Middle frontal gyrus (tissue), 1 donor: ENCODE measurements around the gene PSMB9.
"Not testable (repeated sequence)": the region's sequence is repeated elsewhere in the genome, so short reads cannot be mapped to it uniquely, and the experiment has no call there.

Source experiments
- DNase-seq: peaks from one replicate; pipeline ENCODE4 v3.0.0-alpha.2; 2015; ENCODE audit warnings: low spot score; ENCODE audit errors: extremely low spot score

Gene PSMB9

GRCh38 chr6:32853541-32854375 is at the start of gene PSMB9, which contains the start of gene TAP1:
Gene PSMB9, plus strand, starts transcription at chr6:32854192. Its CDS starts 38 bp downstream, at chr6:32854230.
Gene TAP1, minus strand, starts transcription at chr6:32853704. Its CDS starts 68 bp downstream, at chr6:32853636.
- DNase-seq, result peak; percentile 91

DNA sequence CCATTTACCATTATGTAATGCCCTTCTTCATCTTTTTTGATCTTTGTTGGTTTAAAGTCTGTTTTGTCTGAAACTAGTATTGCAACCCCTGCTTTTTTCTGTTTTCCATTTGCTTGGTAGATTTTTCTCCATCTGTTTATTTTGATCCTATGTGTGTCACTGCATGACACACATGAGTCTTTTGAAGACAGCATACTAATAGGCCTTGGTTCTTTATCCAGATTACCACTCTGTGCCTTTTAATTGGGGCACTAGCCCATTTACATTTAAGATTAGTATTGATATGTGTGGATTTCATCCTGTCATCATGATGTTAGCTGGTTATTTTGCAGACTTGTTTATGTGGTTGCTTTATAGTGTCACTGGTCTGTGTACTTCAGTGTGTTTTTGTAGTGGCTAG is 48.6 kb upstream of the PSMB9 start:
- DNase-seq, result not testable (repeated sequence)

DNA sequence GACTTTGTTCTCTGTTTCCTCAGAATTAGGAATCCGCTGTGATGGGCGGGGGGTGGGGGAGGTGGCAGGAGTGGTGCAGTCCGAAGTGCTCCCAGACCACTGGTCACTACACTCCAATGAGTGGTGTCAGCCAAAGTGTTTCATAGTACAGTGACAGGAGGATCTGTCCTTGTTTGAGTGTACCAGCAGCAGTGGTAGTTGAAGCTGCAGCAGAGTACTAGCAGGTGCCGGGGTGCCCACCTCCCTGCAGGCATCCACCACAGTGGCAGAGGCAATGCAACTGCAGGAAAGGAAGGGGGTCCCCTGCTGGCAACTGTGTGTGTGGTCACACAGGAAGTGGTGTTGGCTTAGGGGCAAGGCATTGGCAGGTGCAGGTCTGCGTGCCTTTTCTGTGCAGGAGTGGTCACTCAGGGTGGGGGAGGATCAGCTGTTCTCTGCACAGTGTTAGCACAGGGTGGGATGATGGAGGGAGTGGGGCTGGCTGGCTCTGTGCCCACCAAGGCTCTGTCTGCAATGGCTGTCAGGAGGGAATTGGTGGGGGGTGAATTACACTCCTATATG is 46.9 kb upstream of the PSMB9 start:
- no peak for DNase-seq

DNA sequence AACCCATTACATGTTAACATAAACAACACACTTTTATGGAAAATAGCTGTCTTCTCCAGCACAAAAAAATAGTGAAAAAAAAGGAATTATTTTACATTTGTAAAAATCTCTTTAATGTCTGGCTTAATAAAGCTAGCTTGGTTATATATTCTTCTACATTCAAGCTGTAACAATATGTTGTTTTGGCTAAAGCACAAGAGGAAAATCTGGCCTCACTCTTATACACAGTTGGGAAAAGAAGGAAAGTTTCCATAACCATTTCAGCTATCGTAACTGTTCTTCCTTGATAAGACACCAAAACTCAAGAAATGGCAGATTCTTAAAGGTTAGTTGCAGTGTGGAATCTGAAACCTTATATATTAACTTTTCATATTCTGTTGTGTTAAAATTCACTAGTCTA is 44.8 kb upstream of the PSMB9 start:
- DNase-seq, result no peak

GRCh38 chr6:32814145-32814544 is 39.8 kb upstream of the PSMB9 start:
- DNase-seq, result no peak

DNA sequence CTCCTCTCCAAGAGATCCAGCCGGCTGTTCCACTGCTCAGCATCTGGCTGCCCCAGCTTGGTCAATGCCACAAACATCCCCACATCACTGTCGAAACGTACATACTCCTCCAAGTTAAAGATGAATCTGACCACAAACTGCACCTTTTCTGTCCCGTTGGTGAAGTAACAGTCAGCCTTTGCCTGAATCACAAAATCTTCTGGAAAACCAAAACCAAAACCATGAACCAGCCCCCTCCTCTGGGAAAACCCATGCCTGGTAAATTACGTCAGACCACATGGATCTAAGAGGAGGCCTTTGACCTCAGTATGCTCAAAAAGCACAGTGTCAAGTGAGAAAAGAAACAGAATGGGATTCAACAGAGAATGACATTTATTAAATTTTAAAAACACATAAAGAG is 38.9 kb upstream of the PSMB9 start:
- no peak for DNase-seq

GRCh38 chr6:32815996-32816395 is 38.0 kb upstream of the PSMB9 start:
- DNase-seq, result no peak

- DNase-seq, result no peak
These were observed 37.2 kb upstream of the PSMB9 start, which contains the start of gene HLA-DOB for GRCh38 chr6:32816746-32817204. Gene HLA-DOB, minus strand, starts transcription at chr6:32817002. Its CDS starts 51 bp downstream, at chr6:32816951.

GRCh38 chr6:32818867-32819266 is 35.1 kb upstream of the PSMB9 start:
- no peak for DNase-seq

GRCh38 chr6:32819729-32820128 is 34.3 kb upstream of the PSMB9 start:
- no peak for DNase-seq

DNA sequence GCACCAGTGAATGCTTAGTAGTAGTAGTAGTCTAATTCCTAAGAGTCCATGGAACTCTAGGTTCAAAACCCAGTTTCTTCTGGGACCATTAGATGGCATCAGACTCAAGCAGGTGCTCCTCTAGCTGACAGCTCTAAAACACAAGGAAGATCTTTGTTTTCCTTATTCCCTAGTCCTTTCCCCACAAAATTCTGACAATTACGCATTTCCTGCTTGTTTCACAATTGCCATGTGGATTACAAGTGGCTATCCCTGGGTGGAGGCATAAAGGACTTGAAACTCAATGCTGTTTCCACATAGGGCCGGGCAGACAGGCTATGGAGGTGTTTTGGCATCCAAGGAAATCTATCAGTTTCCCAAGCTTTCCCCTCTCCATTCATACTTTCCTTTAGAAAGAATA is 28.0 kb upstream of the PSMB9 start:
- no peak for DNase-seq

- no peak for DNase-seq
These were observed 27.0 kb upstream of the PSMB9 start for GRCh38 chr6:32827025-32827424.

GRCh38 chr6:32829495-32829894 is 24.5 kb upstream of the PSMB9 start:
- no peak for DNase-seq

DNA sequence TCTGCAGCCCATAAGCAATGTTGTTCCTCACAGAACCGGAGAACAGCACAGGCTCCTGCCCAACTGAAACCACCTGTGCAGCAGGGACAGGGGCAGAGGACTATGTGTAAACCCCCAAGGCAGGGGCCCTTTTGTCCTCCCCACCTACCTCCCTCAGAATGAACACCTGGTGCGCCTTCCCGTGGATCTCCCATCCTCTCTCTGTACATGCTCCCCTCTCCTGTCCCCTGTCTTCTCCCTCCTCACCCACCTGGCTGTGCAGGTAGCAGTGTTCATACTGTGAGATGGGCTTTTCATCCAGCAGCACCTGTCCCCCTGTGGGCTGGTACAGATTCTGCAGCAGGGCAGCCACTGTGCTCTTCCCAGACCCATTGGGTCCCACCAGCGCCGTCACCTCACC is 24.0 kb upstream of the PSMB9 start:
- no peak for DNase-seq

DNA sequence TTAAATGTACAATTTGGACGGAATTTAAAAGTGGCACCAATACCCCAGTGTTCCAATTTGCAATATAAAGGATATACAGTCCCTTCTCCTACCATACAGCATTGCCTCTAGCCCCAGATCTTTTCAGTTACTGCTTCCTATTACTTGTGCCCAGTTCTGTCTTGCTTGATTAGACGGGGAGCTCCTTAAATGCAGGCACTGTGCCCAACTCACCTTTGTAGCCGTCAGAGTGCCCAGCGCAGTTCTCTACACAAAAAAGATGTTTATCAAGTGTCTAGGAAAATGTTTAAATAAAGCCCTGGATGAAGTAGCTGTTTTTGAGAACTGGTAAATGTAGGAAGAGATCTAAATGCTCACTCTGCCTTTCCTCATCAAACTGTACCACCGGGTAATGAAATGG is 23.1 kb upstream of the PSMB9 start:
- DNase-seq, result no peak

DNA sequence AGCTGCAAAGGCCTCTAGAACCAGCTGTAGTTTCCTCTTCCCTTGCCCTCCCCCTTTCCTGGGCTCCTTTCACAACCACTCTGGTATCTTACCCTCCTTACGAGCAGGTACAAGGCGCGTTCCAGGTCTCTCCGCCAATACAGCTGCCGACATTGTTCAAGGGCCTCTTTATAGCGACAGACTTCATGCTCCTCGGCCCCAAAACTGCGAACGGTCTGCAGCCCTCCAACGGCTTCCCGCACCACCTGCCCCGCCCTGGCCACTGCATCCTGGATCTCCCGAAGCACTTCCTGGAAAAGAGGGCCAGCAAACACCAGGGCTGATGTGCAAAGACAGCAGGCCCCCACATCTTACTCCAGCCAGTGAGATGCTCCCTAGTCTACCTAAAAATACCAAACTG is 21.5 kb upstream of the PSMB9 start:
- DNase-seq, result no peak

GRCh38 chr6:32833664-32834063 is 20.3 kb upstream of the PSMB9 start:
- DNase-seq, result no peak

DNA sequence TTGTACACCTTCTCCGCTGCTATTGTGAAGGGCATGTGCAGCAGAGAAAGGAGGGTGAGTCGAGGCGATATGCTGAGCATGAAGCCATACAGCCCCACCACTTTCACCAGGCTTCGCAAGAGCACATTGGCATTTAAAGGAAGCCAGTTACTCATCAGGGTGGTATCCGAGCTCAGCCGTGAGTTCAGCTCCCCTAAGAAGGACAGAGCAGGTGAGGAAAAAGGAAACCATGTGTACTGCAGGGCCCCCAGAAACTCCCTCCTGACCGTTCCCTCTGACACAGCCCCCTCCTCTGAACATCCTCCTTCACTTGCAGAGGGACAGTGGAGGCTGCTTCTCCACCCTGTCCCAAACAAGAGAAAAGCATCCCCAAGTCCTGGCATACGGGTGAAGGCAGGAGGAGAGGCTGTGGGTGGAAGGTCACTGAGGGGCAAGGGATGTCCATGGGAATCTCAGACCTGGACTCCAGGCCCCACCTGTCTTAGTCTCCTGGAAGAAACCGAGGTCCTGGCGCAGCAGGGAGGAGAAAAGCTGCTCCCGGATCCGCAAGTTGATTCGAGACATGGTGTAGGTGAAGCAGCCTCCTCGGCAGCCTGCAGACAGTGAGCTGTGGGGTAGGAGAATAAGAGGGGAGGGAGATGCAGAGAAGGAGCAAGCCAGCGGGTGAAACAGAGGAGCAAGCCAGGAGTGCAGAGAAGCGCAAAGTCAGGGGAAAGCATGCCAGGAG is 18.7 kb upstream of the PSMB9 start:
- DNase-seq, result no peak

- no peak for DNase-seq
These were observed 17.1 kb upstream of the PSMB9 start for GRCh38 chr6:32836873-32837272.

DNA sequence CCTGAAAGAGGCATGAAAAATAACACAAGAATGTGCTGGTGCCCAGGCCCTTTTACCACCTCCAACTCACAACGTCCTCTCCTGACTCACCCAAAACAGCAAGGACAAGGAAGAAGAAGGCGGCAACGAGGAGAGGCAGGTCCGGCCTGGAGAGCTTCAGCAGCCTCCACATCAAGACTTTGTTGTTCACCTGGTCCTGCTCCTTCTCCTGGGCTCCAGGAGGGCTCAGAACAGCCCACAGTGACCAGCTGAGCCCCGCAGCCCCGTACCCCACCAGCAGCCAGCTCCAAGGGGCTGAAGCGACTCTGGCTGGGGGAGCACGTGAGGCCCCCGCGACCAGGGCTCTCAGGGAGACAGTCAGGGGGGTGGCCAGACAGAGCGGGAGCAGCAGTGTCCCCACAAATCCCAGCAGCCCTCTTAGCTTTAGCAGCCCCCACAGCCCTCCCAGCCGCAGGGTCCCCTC is 16.3 kb upstream of the PSMB9 start:
- DNase-seq, result no peak

DNA sequence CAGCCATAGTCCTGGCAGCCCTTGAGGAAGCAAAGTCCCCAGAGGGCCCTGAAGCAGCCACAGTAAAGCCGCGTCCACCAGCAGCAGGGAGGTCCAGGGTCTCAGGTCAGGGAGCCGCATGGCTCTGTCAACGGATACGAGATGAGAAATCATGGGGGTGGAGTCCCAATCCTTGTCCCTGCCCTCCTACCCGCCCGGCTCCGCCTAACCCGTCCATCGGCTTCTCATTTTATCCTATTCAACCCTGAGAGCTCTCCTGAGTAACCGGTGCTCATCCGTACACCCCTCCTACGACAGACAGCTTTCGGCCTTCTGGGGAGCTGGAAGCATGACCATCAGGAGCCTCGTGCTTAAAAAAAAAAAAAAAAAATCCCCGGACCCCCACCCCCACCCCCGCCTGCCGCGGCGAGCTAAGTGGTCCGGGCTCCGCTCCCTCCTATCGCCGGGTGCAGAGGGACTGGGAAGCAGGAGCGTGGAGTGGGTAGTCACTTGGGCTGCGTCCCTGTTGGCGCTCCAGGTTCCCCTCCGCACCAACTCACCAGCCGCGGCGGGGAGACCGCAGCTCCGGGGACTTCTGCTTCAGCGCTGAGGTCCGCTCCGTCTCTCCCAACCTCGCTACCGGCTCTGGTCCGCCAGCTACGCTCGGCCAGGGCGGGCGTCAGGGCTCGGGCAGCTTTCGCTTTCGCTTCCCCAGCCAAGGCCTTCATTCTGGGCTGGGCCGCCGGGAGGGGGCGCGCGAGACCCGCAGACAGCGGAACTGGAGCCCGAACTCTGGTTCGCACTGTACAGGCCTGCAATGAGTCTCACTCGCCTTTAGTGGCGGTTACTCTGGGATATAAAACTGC is 15.7 kb upstream of the PSMB9 start, which contains the start of gene TAP2:
TAP2 (minus strand) TSS at position 626 of the 845 bp plus-strand sequence; CDS start at position 120, 506 bp downstream.
- peak; percentile 91 for DNase-seq
